ENCODE data around the gene AGBL4. TPM values are rescaled to one million over a fixed set of nuclear protein-coding genes. Genes with fewer than 3 reads are reported as not detected.
A peak's percentile ranks its signal among the peaks of the same experiment; 100 is the strongest.

The AGBL4 gene
- total RNA-seq, 6 experiments from 2014 or later, result 0.06 to 1.8 (median 0.93) TPM

- Histone ChIP-seq H3K36me3 (no peaks in the 10 kb centered on the region), H3K4me1 (peaks cover 0 to 8% (median 0%) of the 10 kb centered on the region in 4 donors), H3K27me3 (no peaks in the 10 kb centered on the region), H3K9me3 (no peaks in the 10 kb centered on the region), H3K4me3 (no peak overlapping the region), H3K27ac (no peak overlapping the region)
- ATAC-seq (no peak), DNase-seq (no peak)
- TF ChIP-seq POLR2A (IDR thresholded peaks at IDR 0.05), result no peak
- TF ChIP-seq CTCF (IDR thresholded peaks at IDR 0.05), result no peak
- intact Hi-C loops (cut with DNase I), result no loop called here
- 68% methylated on average over 3 of the region's 13 CpGs for WGBS (ENCODE audit: insufficient coverage, low coverage, low lambda C conversion rate, missing lambda C conversion rate)
These were observed 1336.3 kb downstream of the AGBL4 start for GRCh38 chr1:48687282-48688045.

- no peak overlapping the region for H3K4me3 ChIP-seq
- no peaks in the 10 kb centered on the region for H3K9me3 ChIP-seq
- no peak overlapping the region for H3K27ac ChIP-seq
- H3K36me3 ChIP-seq, result no peaks in the 10 kb centered on the region
- no peaks in the 10 kb centered on the region for H3K27me3 ChIP-seq
- peak; percentile 63 to 82 (median 69) for ATAC-seq
- WGBS (ENCODE audit: insufficient coverage, low coverage, low lambda C conversion rate, missing lambda C conversion rate), result 47% methylated on average over 5 of the region's 5 CpGs
- peaks cover 0 to 12% (median 3%) of the 10 kb centered on the region in 4 donors for H3K4me1 ChIP-seq
- intact Hi-C loops (cut with DNase I), result no loop called here
- TF ChIP-seq CTCF (IDR thresholded peaks at IDR 0.05) (no peak), POLR2A (IDR thresholded peaks at IDR 0.05) (no peak)
- no peak for DNase-seq
These were observed 1337.6 kb downstream of the AGBL4 start for GRCh38 chr1:48686159-48686558.

GRCh38 chr1:48684381-48684780 is 1339.4 kb downstream of the AGBL4 start:
- intact Hi-C loops (cut with DNase I), result no loop called here
- WGBS (ENCODE audit: insufficient coverage, low coverage, low lambda C conversion rate, missing lambda C conversion rate), result 100% methylated on average over 2 of the region's 4 CpGs
- ATAC-seq, result no peak
- H3K27me3 ChIP-seq, result no peaks in the 10 kb centered on the region
- H3K4me1 ChIP-seq, result peaks cover 0 to 29% (median 10%) of the 10 kb centered on the region in 4 donors
- H3K27ac ChIP-seq, result no peak overlapping the region
- H3K36me3 ChIP-seq, result no peaks in the 10 kb centered on the region
- TF ChIP-seq POLR2A (IDR thresholded peaks at IDR 0.05) (no peak), CTCF (IDR thresholded peaks at IDR 0.05) (no peak)
- H3K4me3 ChIP-seq, result no peak overlapping the region
- DNase-seq, result no peak
- H3K9me3 ChIP-seq, result no peaks in the 10 kb centered on the region

DNA sequence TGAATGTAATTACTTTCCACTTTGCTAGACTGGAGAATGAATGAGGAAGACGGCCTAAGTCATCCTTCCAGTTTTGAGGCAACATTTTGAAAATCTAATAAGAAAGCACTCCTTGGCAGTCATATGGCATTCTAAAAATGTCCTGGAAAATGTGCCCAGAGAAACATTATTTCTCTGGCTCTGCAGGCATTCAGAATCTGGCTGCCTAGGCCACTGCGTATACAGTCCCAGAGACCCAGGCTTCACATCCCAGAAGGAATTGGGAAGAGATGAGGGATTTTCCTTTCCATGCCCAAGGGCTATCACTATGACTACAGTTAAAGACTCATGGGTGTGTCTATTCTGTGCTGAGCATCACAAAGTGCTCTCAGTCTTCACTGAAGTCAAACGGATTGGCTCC is 1339.9 kb downstream of the AGBL4 start:
- intact Hi-C loops (cut with DNase I), result no loop called here
- no peak for TF ChIP-seq CTCF (IDR thresholded peaks at IDR 0.05)
- no peak for TF ChIP-seq POLR2A (IDR thresholded peaks at IDR 0.05)

More for the DNA sequence above, 1339.9 kb downstream of the AGBL4 start:
- Histone ChIP-seq H3K9me3 (no peaks in the 10 kb centered on the region), H3K36me3 (no peaks in the 10 kb centered on the region), H3K27me3 (no peaks in the 10 kb centered on the region), H3K4me3 (no peak overlapping the region), H3K4me1 (peaks cover 0 to 34% (median 13%) of the 10 kb centered on the region in 4 donors), H3K27ac (no peak overlapping the region)
- 94% methylated on average over 3 of the region's 3 CpGs for WGBS (ENCODE audit: insufficient coverage, low coverage, low lambda C conversion rate, missing lambda C conversion rate)
- DNase-seq, result no peak
- ATAC-seq, result no peak
